ENCODE measurements around the gene DOCK8.

Gene DOCK8

GRCh38 chr9:431701-432100 lies 217.0 kb downstream of the DOCK8 start:
- DNase-seq, result no peak

- no peak for DNase-seq
Observed at GRCh38 chr9:436482-436881, 221.8 kb downstream of the DOCK8 start.

GRCh38 chr9:437066-437465 lies 222.4 kb downstream of the DOCK8 start:
- no peak for DNase-seq

GRCh38 chr9:437574-438001 lies 222.9 kb downstream of the DOCK8 start:
- no peak for DNase-seq

GRCh38 chr9:438066-438465 lies 223.4 kb downstream of the DOCK8 start:
- DNase-seq, result no peak

GRCh38 chr9:438961-439768 lies 224.5 kb downstream of the DOCK8 start:
- no peak for DNase-seq

- DNase-seq, result no peak
Observed at GRCh38 chr9:441126-441525, 226.5 kb downstream of the DOCK8 start.

- no peak for DNase-seq
Observed at GRCh38 chr9:444528-444927, 229.9 kb downstream of the DOCK8 start.

- no peak for DNase-seq
Observed at GRCh38 chr9:445033-445432, 230.4 kb downstream of the DOCK8 start.

- DNase-seq, result no peak
Observed at GRCh38 chr9:446074-446699, 231.5 kb downstream of the DOCK8 start.

GRCh38 chr9:447230-448025 lies 232.8 kb downstream of the DOCK8 start:
- DNase-seq, result peak; percentile 42

- DNase-seq, result no peak
Observed at GRCh38 chr9:450057-450456, 235.4 kb downstream of the DOCK8 start.

GRCh38 chr9:450561-450960 lies 235.9 kb downstream of the DOCK8 start:
- no peak for DNase-seq

GRCh38 chr9:453832-454231 lies 239.2 kb downstream of the DOCK8 start:
- DNase-seq, result no peak

GRCh38 chr9:456365-456764 lies 241.7 kb downstream of the DOCK8 start:
- no peak for DNase-seq

GRCh38 chr9:458590-458989 lies 243.9 kb downstream of the DOCK8 start:
- DNase-seq, result no peak

GRCh38 chr9:459491-460444 lies 245.1 kb downstream of the DOCK8 start:
- DNase-seq, result no peak

- no peak for DNase-seq
Observed at GRCh38 chr9:462121-462520, 247.5 kb downstream of the DOCK8 start.

- DNase-seq, result no peak
Observed at GRCh38 chr9:462606-463005, 247.9 kb downstream of the DOCK8 start.

- no peak for DNase-seq
Observed at GRCh38 chr9:463455-464171, 248.9 kb downstream of the DOCK8 start.

GRCh38 chr9:466747-467146 lies 252.1 kb downstream of the DOCK8 start:
- no peak for DNase-seq
